Liver (tissue), 9 donors: Measurements from ENCODE around the gene TREH. TPM values are rescaled to one million over a fixed set of nuclear protein-coding genes. Genes with fewer than 3 reads are reported as not detected.

Source experiments
- DNase-seq: peaks from one replicate; pipeline ENCODE4 v3.0.0-alpha.2; 2017; ENCODE audit warnings: low spot score
- H3K27ac ChIP-seq, 2 donors: one replicate each; pipeline ENCODE4 v1.7.0; 2013; ENCODE audit warnings: inconsistent platforms in 2 of 2, low read length in 2 of 2, control low read depth in 1 of 2, low read depth in 1 of 2, mild to moderate bottlenecking in 1 of 2
- H3K27me3 ChIP-seq, 4 donors: one replicate each; pipeline versions ENCODE4 v1.6.1 to v1.7.0; 2013; ENCODE audit warnings: low read length in 3 of 4, inconsistent platforms in 1 of 4, mild to moderate bottlenecking in 1 of 4, moderate library complexity in 1 of 4; ENCODE audit not compliant: control insufficient read depth in 4 of 4, insufficient read depth in 4 of 4
- H3K36me3 ChIP-seq, 4 donors: one replicate each; pipeline versions ENCODE4 v1.6.1 to v1.7.0; 2013; ENCODE audit warnings: low read length in 3 of 4, mild to moderate bottlenecking in 3 of 4, low read depth in 1 of 4, moderate library complexity in 1 of 4; ENCODE audit not compliant: control insufficient read depth in 4 of 4, insufficient read depth in 3 of 4
- H3K4me1 ChIP-seq, 4 donors: one replicate each; pipeline versions ENCODE4 v1.6.1 to v1.7.0; 2013; ENCODE audit warnings: low read length in 3 of 4, mild to moderate bottlenecking in 3 of 4, moderate library complexity in 1 of 4; ENCODE audit not compliant: control insufficient read depth in 4 of 4, insufficient read depth in 4 of 4
- H3K4me3 ChIP-seq, 3 donors: one replicate each; pipeline versions ENCODE4 v1.6.1 to v1.7.0; 2013; ENCODE audit warnings: low read length in 3 of 3, control low read depth in 1 of 3, low read depth in 1 of 3, mild to moderate bottlenecking in 1 of 3
- H3K9ac ChIP-seq, 2 donors: one replicate each; pipeline ENCODE4 v1.7.0; 2013; ENCODE audit warnings: low read length in 2 of 2, mild to moderate bottlenecking in 2 of 2, moderate library complexity in 2 of 2, control low read depth in 1 of 2, low read depth in 1 of 2
- H3K9me3 ChIP-seq, 4 donors: one replicate each; pipeline versions ENCODE4 v1.6.1 to v1.7.0; 2013; ENCODE audit warnings: low read length in 3 of 4; ENCODE audit not compliant: control insufficient read depth in 4 of 4
- ATF3 ChIP-seq: IDR thresholded peaks from 2 replicates; pipeline ENCODE4 v1.6.1; 2016; ENCODE audit warnings: antibody characterized with exemption
- CTCF ChIP-seq: fragments of 150-350 bp; IDR thresholded peaks from 2 replicates; pipeline ENCODE4 v1.5.1; 2017; ENCODE audit warnings: improper control_type of control experiment, low read depth, low read length; ENCODE audit not compliant: missing input control
- EGR1 ChIP-seq, 2 donors: IDR thresholded peaks; 2 replicates each; pipeline ENCODE4 v1.6.1; 2016 to 2018; ENCODE audit warnings: antibody characterized with exemption in 2 of 2, low read depth in 2 of 2
- FOXA1 ChIP-seq: IDR thresholded peaks from 2 replicates; pipeline ENCODE4 v1.6.1; 2016; ENCODE audit warnings: antibody characterized with exemption
- FOXA2 ChIP-seq: IDR thresholded peaks from 2 replicates; pipeline ENCODE4 v1.6.1; 2016; ENCODE audit warnings: antibody characterized with exemption
- GABPA ChIP-seq, 2 donors: IDR thresholded peaks in 1 of 2; conservative IDR thresholded peaks in 1 of 2; 2 replicates each; pipeline ENCODE4 v1.6.1; 2016; ENCODE audit warnings: antibody characterized with exemption in 2 of 2, mild to moderate bottlenecking in 1 of 2, moderate library complexity in 1 of 2
- HNF4A ChIP-seq, 2 donors: conservative IDR thresholded peaks; 2 replicates each; pipeline ENCODE4 v1.6.1; 2016; ENCODE audit warnings: antibody characterized with exemption in 2 of 2, mild to moderate bottlenecking in 2 of 2
- HNF4G ChIP-seq: IDR thresholded peaks from 2 replicates; pipeline ENCODE4 v1.6.1; 2016; ENCODE audit warnings: antibody characterized with exemption
- JUND ChIP-seq, 2 donors: IDR thresholded peaks; 2 replicates each; pipeline ENCODE4 v1.6.1; 2016; ENCODE audit warnings: antibody characterized with exemption in 2 of 2
- NR2F2 ChIP-seq: IDR thresholded peaks from 2 replicates; pipeline ENCODE4 v1.6.1; 2016; ENCODE audit warnings: antibody characterized with exemption
- RAD21 ChIP-seq, 2 donors: IDR thresholded peaks; 2 replicates each; pipeline ENCODE4 v1.6.1; 2016; ENCODE audit warnings: antibody characterized with exemption in 2 of 2, mild to moderate bottlenecking in 2 of 2
- REST ChIP-seq: IDR thresholded peaks from 2 replicates; pipeline ENCODE4 v1.6.1; 2016; ENCODE audit warnings: antibody characterized with exemption, mild to moderate bottlenecking
- RXRA ChIP-seq, 2 donors: IDR thresholded peaks; 2 replicates each; pipeline ENCODE4 v1.6.1; 2017 to 2018; ENCODE audit warnings: antibody characterized with exemption in 2 of 2, mild to moderate bottlenecking in 1 of 2
- SP1 ChIP-seq: IDR thresholded peaks from 2 replicates; pipeline ENCODE4 v1.6.1; 2018; ENCODE audit warnings: antibody characterized with exemption, mild to moderate bottlenecking
- TAF1 ChIP-seq: conservative IDR thresholded peaks from 2 replicates; pipeline ENCODE4 v1.6.1; 2016; ENCODE audit warnings: antibody characterized with exemption, mild to moderate bottlenecking
- WGBS: extraction: QIAGEN DNeasy Blood & Tissue Kit; methylation state at CpG from one replicate; pipeline ENCODE4 v1.1.7; 2013; 5-methylcytosine and 5-hydroxymethylcytosine counted together
- polyA plus RNA-seq, 2 donors: library from polyadenylated mRNA; stranded (reverse) in 1 of 2; unstranded in 1 of 2; fragments of 200-250 nt in 1 of 2; fragments of >200 nt in 1 of 2; fragmentation: Nextera tagmentation in 1 of 2; extraction: Ambion mirVana in 1 of 2; gene quantifications; one replicate each; pipeline versions ENCODE4 v1.2.1 to v1.2.3, GENCODE V29; 2013 to 2015
- total RNA-seq, 2 donors: library from RNA; depleted of rRNA; stranded (reverse); fragments of >200 nt; gene quantifications; one replicate each; pipeline ENCODE4 v1.2.3, GENCODE V29; 2014
- TF ChIP-seq, protein P1 (sequence below): IDR thresholded peaks from 2 replicates; pipeline ENCODE4 v1.6.1; 2016; ENCODE audit warnings: antibody characterized with exemption
- TF ChIP-seq, protein P2 (sequence below): IDR thresholded peaks from 2 replicates; pipeline ENCODE4 v1.6.1; 2016; ENCODE audit warnings: antibody characterized with exemption
- donor health status: healthy.
- donor health status: healthy.
- donor health status: healthy.
- donor health status: healthy.
- donor health status: healthy.

TREH gene
- total and polyA plus RNA-seq, 4 donors = 0.50 to 1.2 (median 0.84) TPM; not detected in 1

GRCh38 chr11:118641397-118642019, 37.9 kb downstream of the TREH start (continued):
- TF ChIP-seq NR2F2 (no peak), RXRA (IDR thresholded peaks at IDR 0.05) (no peak), TAF1 (no peak), HNF4A (conservative IDR thresholded peaks at IDR 0.05) (no peak)

DNA sequence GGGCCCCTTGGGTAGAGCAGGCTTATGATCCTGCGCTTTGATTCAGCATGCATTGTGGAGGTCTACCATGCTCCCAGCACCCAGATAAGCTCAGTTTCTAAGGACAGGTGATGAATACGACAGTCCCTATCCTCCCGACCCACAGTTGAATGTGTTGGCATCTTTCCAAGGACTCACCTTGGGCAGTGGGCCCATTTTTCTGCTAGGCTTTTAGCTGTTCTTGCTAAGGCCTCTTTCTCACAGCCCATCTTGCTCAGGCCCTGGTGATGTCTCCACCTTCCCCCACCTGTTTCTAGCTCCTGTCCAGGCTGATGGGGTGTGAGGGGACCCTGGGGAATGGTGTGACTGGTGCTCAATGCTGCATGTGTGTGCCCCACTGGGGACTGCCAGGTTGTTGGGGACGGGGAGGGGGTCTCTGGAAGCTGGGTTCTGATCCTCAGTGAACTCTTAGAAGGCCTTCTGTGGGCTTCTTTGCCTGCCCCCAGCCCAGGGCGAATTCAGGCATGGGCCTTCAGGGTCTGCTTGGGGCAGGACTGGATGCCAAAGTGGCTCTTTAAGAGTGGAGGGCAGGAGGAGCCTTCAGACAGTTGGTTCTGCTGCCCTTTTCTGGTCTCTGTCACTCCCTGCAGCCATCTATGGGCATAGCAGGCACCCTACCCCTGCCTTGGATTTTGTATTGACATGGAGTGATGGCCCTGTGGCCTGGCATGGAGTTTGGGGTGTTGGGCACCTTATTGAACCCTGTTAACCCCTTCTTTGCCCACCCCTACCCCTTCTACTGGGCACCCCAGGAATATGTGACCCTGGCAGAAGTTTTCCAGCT, 38.9 kb downstream of the TREH start:
- WGBS = 63% methylated on average over 5 of the region's 5 CpGs
- H3K36me3 ChIP-seq = peaks cover 0 to 3% (median 0%) of the 10 kb centered on the region in 4 donors

GRCh38 chr11:118639899-118640298, 39.6 kb downstream of the TREH start:
- Histone ChIP-seq H3K4me1 (peaks cover 0 to 7% (median 5%) of the 10 kb centered on the region in 4 donors), H3K4me3 (no peak overlapping the region), H3K27me3 (no peaks in the 10 kb centered on the region), H3K27ac (no peak overlapping the region), H3K9me3 (no peaks in the 10 kb centered on the region), H3K9ac (no peak overlapping the region), H3K36me3 (peaks cover 0 to 3% (median 0%) of the 10 kb centered on the region in 4 donors)
- DNase-seq = no peak
- 98% methylated on average over 4 of the region's 4 CpGs for WGBS
- TF ChIP-seq, protein P1, sequence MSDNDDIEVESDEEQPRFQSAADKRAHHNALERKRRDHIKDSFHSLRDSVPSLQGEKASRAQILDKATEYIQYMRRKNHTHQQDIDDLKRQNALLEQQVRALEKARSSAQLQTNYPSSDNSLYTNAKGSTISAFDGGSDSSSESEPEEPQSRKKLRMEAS = no peak
- TF ChIP-seq GABPA (IDR thresholded peaks at IDR 0.05 in 1 of 2, conservative IDR thresholded peaks at IDR 0.05 in 1 of 2) = no peak
- no peak for TF ChIP-seq FOXA1
- no peak for TF ChIP-seq FOXA2
- no peak for TF ChIP-seq SP1
- no peak for TF ChIP-seq HNF4G
- no peak for TF ChIP-seq TAF1
- TF ChIP-seq RXRA (IDR thresholded peaks at IDR 0.05) = no peak
- no peak for TF ChIP-seq CTCF
- TF ChIP-seq JUND (IDR thresholded peaks at IDR 0.05) = no peak
- no peak for TF ChIP-seq HNF4A (conservative IDR thresholded peaks at IDR 0.05)
- TF ChIP-seq RAD21 (IDR thresholded peaks at IDR 0.05) = no peak
- TF ChIP-seq, protein P2, sequence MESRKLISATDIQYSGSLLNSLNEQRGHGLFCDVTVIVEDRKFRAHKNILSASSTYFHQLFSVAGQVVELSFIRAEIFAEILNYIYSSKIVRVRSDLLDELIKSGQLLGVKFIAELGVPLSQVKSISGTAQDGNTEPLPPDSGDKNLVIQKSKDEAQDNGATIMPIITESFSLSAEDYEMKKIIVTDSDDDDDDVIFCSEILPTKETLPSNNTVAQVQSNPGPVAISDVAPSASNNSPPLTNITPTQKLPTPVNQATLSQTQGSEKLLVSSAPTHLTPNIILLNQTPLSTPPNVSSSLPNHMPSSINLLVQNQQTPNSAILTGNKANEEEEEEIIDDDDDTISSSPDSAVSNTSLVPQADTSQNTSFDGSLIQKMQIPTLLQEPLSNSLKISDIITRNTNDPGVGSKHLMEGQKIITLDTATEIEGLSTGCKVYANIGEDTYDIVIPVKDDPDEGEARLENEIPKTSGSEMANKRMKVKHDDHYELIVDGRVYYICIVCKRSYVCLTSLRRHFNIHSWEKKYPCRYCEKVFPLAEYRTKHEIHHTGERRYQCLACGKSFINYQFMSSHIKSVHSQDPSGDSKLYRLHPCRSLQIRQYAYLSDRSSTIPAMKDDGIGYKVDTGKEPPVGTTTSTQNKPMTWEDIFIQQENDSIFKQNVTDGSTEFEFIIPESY = no peak
- TF ChIP-seq EGR1 (IDR thresholded peaks at IDR 0.05; ENCODE audit: low read depth in 2 of 2) = no peak
- no peak for TF ChIP-seq REST
- no peak for TF ChIP-seq NR2F2
- TF ChIP-seq ATF3 = no peak

More for the DNA sequence above, 38.9 kb downstream of the TREH start:
- Histone ChIP-seq H3K4me3 (no peak overlapping the region), H3K9me3 (no peaks in the 10 kb centered on the region), H3K9ac (no peak overlapping the region), H3K27me3 (no peaks in the 10 kb centered on the region), H3K4me1 (peaks cover 0 to under 1% (median 0%) of the 10 kb centered on the region in 4 donors), H3K27ac (no peak overlapping the region)
- TF ChIP-seq FOXA1 (no peak), NR2F2 (no peak), TAF1 (no peak), SP1 (no peak)
- DNase-seq = no peak
